ENCODE data around the gene HLA-DPB1.
A peak's percentile ranks its signal among the peaks of the same experiment; 100 is the strongest.
"Not testable (repeated sequence)": the region's sequence is repeated elsewhere in the genome, so short reads cannot be mapped to it uniquely, and the experiment has no call there.

The HLA-DPB1 gene

DNA sequence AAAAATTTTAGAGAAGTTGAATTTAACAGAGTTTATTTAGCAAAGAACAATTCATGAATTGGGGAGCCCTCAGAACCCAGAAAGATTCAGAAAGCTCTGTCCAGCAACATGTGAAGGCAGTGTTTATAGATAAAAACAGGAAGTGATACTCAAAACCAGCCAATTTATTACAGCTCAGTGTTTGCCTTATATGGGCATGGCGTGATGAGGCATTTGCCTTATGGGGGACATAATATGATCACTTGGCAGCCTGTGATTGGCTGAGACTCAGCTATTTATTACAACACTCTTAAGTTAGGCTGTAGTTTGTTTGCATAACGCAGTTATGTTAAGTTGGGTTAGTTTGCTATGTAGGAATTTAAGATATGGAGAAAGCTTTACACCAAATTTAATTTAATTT is 13.8 kb upstream of the HLA-DPB1 start:
- Mint-ChIP-seq H3K27me3 (no peaks in the 10 kb centered on the region), H3K9me3 (peaks cover 15% of the 10 kb centered on the region), H3K27ac (peak overlapping the region; percentile 75), H3K4me3 (no peak overlapping the region), H3K36me3 (ENCODE audit: low read depth) (peaks cover 43% of the 10 kb centered on the region), H3K4me1 (ENCODE audit: low read depth) (peaks cover 55% of the 10 kb centered on the region)
- intact Hi-C loops (cut with micrococcal nuclease), result no loop called here

DNA sequence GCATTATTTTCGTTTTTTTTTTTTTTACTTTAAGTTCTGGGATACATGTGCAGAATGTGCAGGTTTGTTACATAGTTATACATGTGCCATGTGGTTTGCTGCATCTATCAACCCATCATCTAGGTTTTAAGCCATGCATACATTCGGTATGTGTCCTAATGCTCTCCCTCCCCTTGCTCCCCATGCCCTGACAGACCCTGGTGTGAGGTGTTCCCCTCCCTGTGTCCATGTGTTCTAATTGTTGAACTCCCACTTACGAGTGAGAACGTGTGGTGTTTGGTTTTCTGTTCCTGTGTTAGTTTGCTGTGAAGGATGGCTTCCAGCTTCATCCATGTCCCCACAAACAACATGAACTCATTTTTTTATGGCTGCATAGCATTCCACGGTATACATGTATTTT is 12.4 kb upstream of the HLA-DPB1 start:
- H3K4me3 Mint-ChIP-seq; H3K27me3 Mint-ChIP-seq; intact Hi-C loops (cut with micrococcal nuclease): not testable (repeated sequence)
- H3K27ac Mint-ChIP-seq, result peak overlapping the region; percentile 79
- peaks cover 12% of the 10 kb centered on the region for H3K9me3 Mint-ChIP-seq
- H3K36me3 Mint-ChIP-seq (ENCODE audit: low read depth), result peaks cover 58% of the 10 kb centered on the region
- H3K4me1 Mint-ChIP-seq (ENCODE audit: low read depth), result peaks cover 55% of the 10 kb centered on the region

DNA sequence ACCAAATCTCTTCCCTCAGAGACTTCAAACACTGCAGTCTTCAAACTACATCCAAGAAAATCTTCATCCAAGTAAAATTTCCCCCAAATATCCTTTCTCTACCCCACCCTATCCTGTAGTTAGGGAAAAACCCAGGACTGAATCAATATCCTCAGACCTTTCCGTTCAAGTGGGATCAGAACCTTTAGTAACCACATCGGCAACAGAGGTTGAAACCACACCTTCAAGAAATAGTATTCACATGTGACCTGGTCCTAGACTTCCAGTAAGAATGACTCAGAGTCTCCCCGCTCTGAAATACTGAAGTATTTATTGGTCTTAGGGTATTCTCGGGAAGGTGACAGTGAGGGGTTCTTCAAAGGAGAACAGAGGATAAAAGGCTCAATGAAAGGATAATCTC is 11.1 kb upstream of the HLA-DPB1 start:
- H3K9me3 Mint-ChIP-seq, result peaks cover 8% of the 10 kb centered on the region
- peaks cover 65% of the 10 kb centered on the region for H3K4me1 Mint-ChIP-seq (ENCODE audit: low read depth)
- H3K36me3 Mint-ChIP-seq (ENCODE audit: low read depth), result peaks cover 71% of the 10 kb centered on the region

DNA sequence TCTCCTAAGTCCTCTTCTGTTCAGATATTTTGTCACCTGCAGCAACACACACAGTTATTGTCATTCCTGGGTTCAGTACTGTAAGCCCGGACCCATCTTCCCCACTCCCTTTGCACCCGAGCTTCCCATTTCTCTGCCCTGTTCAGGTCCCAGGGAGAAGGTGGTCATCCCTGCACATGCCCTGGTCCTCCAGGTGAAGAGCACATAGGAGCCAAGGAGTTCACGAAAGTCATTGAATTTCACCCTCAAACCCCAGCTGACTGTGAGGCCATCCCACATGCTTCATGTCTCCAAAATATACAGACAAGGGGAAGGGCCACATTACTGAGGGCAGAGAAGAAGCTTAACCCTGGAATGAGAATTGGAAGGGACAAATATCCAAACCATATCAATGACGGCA is 10.5 kb upstream of the HLA-DPB1 start:
- Mint-ChIP-seq H3K27me3 (no peaks in the 10 kb centered on the region), H3K27ac (peak overlapping the region; percentile 79), H3K4me3 (no peak overlapping the region), H3K4me1 (ENCODE audit: low read depth) (peaks cover 69% of the 10 kb centered on the region), H3K9me3 (peaks cover 8% of the 10 kb centered on the region), H3K36me3 (ENCODE audit: low read depth) (peaks cover 77% of the 10 kb centered on the region)
- intact Hi-C loops (cut with micrococcal nuclease), result no loop called here

More for the DNA sequence above, 11.1 kb upstream of the HLA-DPB1 start:
- Mint-ChIP-seq H3K27me3 (no peaks in the 10 kb centered on the region), H3K4me3 (no peak overlapping the region), H3K27ac (peak overlapping the region; percentile 79)
- intact Hi-C loops (cut with micrococcal nuclease), result no loop called here

DNA sequence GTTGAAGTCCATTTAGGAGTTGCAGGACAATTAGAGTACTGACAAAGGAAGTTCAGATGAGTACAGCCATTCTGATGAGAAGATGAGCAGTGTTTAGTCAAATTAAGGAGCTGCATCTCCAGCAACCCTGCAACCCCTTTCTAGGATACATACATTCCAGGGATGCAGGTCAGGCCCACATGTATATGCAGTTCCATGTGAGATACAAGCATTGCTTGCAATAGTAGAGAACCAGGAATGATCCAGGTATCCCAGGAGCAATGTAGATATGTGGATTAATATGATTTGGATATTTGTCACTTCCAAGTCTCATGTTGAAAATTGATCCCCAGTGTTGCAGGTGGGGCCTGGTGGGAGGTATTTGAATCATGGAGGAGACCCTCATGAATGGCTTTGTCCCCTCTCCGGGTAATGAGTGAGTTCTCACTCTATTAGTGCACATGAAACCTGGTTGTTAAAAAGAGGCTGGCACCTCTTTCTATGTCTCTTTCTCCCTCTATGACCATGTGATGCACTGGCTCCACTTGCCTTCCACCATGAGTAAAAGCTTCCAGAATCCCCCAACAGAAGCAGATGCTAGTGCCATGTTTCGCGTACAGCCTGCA is 8.8 kb upstream of the HLA-DPB1 start:
- Mint-ChIP-seq H3K27ac (peak overlapping the region; percentile 97), H3K9me3 (peaks cover 4% of the 10 kb centered on the region), H3K4me3 (peak overlapping the region; percentile 65), H3K36me3 (ENCODE audit: low read depth) (peaks cover 91% of the 10 kb centered on the region), H3K27me3 (no peaks in the 10 kb centered on the region), H3K4me1 (ENCODE audit: low read depth) (peaks cover 67% of the 10 kb centered on the region)
- intact Hi-C loops (cut with micrococcal nuclease), result no loop called here

DNA sequence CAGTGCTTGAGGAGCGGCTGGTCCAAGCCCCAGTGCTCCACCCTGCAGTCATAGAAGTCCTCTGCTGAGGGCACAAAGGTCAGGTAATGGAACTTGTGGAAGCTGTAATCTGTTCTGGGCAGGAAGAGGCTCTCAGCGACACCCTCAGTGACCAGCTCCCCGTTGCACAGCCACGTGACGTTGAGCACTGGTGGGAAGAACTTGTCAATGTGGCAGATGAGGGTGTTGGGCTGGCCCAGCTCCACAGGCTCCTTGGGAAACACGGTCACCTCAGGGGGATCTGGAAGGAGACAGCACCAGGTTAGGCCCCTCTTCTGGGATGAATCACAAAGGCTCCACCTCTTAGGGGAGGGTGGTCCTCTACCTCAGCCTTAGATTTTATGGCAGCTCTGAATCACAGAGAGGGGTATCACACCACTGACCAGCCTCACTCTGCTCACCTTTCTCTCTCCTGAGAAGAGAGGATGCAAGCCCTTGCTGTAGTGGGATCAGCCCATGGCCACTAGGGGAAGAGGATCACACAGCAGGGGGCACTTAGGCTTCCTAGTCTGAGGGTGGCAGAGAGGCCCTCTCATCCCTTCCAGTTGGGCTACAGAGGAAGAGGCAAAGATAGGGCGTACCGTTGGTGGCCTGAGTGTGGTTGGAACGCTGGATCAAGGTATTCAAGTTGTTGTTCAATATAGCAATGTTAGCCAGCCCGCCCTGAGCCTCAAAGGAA is 6.6 kb upstream of the HLA-DPB1 start:
- H3K27me3 Mint-ChIP-seq, result no peaks in the 10 kb centered on the region
- intact Hi-C loops (cut with micrococcal nuclease), result no loop called here
- H3K27ac Mint-ChIP-seq, result peak overlapping the region; percentile 97
- H3K9me3 Mint-ChIP-seq, result no peaks in the 10 kb centered on the region
- peak overlapping the region; percentile 95 for H3K4me3 Mint-ChIP-seq
- H3K4me1 Mint-ChIP-seq (ENCODE audit: low read depth), result peaks cover 55% of the 10 kb centered on the region
- H3K36me3 Mint-ChIP-seq (ENCODE audit: low read depth), result peaks cover 96% of the 10 kb centered on the region

DNA sequence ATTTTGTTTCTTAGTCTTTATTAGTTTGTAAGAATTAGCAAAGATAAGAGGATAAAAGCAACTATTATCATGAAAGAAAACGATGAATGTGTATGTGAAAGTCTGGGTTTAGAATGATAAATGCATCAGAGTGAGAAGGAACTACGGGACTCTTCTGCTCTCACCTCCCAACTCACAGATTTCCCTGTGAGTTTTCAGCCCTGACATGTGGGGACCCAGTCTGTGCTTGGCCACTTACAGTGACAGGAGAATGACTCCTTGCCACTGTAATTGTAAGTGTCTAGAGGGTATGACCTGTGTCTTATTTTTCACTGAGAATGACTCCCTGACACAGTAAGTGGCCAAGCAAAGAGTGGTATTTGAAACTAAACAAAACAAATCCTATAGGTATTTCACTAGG is 4.9 kb upstream of the HLA-DPB1 start:
- Mint-ChIP-seq H3K36me3 (ENCODE audit: low read depth) (peaks cover 81% of the 10 kb centered on the region), H3K27ac (peak overlapping the region; percentile 97), H3K9me3 (no peaks in the 10 kb centered on the region), H3K4me1 (ENCODE audit: low read depth) (peaks cover 49% of the 10 kb centered on the region), H3K4me3 (peak overlapping the region; percentile 95), H3K27me3 (no peaks in the 10 kb centered on the region)
- intact Hi-C loops (cut with micrococcal nuclease), result loop anchor here (1.0 kb wide), 1 partner anchor 56 kb away; no protein-coding TSS in a partner anchor

DNA sequence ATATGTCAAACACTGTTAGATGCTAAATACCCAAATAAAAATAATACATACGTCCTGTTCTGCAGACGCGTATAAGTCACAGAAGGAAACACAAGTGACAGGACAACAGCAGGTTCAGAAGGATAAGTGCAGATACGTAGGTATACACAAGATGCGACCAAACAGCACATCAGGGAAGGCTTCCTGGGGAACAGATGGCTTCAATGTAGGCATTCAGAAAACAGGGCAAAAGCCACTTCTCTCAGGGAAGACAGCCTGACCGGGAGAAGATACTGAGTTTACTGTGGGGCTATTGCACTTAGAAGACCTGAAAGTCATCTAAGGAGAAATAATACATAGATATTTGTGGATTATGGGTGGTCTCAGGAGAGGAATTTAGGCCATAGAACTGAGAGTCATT is 4.2 kb upstream of the HLA-DPB1 start:
- Mint-ChIP-seq H3K27me3 (no peaks in the 10 kb centered on the region), H3K27ac (peak overlapping the region; percentile 97), H3K36me3 (ENCODE audit: low read depth) (peaks cover 81% of the 10 kb centered on the region), H3K9me3 (no peaks in the 10 kb centered on the region), H3K4me1 (ENCODE audit: low read depth) (peaks cover 42% of the 10 kb centered on the region), H3K4me3 (peak overlapping the region; percentile 95)
- intact Hi-C loops (cut with micrococcal nuclease), result loop anchor here (1.0 kb wide), 1 partner anchor 56 kb away; no protein-coding TSS in a partner anchor

DNA sequence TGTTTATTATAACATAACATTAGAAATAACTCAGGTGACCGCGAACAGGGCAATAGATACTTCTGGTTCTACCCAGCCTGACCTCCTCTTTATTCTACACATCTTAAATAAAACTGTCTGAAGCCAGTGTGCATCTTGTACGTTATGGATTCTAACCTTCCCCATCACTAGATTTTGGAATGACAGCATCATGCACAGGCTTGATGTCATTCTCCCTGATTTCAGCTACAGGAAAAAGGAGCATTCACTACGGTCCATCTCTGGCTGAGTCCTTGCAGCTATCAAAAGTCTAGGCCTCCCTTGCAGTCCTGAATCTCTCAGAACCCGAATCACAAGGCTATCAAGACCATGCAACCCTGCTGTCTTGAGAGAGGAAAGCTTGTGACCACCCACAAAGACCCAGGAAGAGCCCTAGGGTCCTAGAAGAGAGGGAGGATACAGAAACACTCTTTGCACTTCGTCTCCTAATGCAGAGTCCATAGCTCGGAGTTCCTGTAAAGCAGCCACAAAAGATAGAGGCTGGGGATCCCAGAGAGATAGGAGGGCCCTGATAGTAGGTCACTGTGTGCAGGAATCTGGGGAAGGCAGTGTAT is 3.2 kb upstream of the HLA-DPB1 start:
- Mint-ChIP-seq H3K27ac (peak overlapping the region; percentile 97), H3K27me3 (no peaks in the 10 kb centered on the region), H3K9me3 (no peaks in the 10 kb centered on the region), H3K4me3 (peak overlapping the region; percentile 95), H3K36me3 (ENCODE audit: low read depth) (peaks cover 81% of the 10 kb centered on the region), H3K4me1 (ENCODE audit: low read depth) (peaks cover 35% of the 10 kb centered on the region)
- intact Hi-C loops (cut with micrococcal nuclease), result loop anchor here (2.0 kb wide), 1 partner anchor 44 kb away; no protein-coding TSS in a partner anchor

DNA sequence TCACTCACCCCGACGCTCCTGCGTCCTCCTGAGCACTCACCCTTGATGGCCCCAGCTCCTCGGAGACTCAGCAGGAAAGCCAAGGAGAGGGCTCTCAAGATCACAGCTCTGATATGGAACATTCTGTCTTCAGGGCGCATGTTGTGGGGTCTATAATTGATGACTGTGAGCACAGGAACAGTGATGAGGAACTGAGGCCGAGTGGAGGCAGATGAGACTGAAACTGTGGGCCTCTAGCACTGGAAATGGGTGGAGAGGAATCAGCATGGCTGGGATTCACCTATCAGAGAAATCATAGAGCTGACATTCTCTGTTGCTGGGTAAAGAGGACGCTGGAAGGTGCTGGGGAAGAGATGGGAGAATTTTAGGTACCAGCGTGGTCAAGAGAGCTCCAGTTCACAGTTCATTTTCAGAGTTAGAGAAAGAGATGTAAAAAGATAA is 2.3 kb upstream of the HLA-DPB1 start, which contains the start of gene HLA-DPA1:
HLA-DPA1 (minus strand) TSS at position 219 of the 441 bp plus-strand sequence.
- peaks cover 33% of the 10 kb centered on the region for H3K4me1 Mint-ChIP-seq (ENCODE audit: low read depth)

DNA sequence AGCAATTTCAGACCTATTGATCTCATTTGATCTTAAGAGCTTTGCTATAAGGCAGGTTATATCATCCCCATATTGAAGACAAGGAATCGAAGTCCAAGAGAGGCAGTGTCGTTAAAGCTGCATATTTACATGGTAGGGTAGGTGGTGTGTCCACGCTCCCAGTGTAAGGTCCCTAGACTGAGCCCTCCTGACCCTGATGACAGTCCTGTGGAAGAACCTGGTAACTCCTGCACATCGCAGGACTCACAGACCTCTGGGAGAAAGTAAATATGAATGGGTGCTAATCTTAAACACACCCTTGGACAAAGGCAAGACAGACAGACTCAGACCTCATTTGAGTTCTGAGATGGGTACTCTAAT is 602 bp upstream of the HLA-DPB1 start:
- Mint-ChIP-seq H3K36me3 (ENCODE audit: low read depth) (peaks cover 81% of the 10 kb centered on the region), H3K27me3 (no peaks in the 10 kb centered on the region), H3K9me3 (no peaks in the 10 kb centered on the region), H3K4me1 (ENCODE audit: low read depth) (peaks cover 34% of the 10 kb centered on the region), H3K4me3 (peak overlapping the region; percentile 92), H3K27ac (peak overlapping the region; percentile 89)
- intact Hi-C loops (cut with micrococcal nuclease), result loop anchor here (1.0 kb wide), 1 partner anchor 56 kb away; no protein-coding TSS in a partner anchor

More for the DNA sequence above, 2.3 kb upstream of the HLA-DPB1 start, which contains the start of gene HLA-DPA1:
- Mint-ChIP-seq H3K9me3 (no peaks in the 10 kb centered on the region), H3K27me3 (no peaks in the 10 kb centered on the region), H3K36me3 (ENCODE audit: low read depth) (peaks cover 81% of the 10 kb centered on the region), H3K4me3 (peak within 1 kb of the TSS; percentile 95), H3K27ac (peak within 1 kb of the TSS; percentile 97)
- intact Hi-C loops (cut with micrococcal nuclease), result loop anchor here (2.0 kb wide), 1 partner anchor 45 kb away; no protein-coding TSS in a partner anchor

DNA sequence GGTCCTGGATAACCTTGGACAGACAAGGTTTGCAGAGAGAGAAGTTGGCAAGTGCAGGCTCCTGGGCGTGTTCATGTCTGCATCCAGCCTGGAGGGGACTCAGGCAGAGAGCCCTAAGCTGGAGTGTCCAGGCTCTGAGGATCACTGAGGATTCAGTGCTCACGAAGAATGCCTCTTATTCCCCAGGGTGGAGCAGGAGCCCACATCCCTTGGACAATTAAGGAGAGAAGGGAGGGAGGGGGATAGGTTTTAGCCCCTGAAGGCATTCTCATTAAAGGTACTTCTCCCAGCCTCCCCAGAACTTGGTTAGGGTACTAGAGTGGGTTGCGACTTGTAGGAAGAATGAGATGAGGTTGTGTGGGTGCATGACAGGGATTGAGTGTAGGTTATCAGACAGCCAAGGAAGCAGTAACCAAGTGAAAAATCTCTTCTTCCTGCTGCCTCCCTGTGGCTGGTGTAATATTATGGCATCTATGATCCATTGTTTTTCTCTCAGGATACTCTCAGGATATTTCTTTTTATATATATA is 680 bp downstream of the HLA-DPB1 start:
- intact Hi-C loops (cut with micrococcal nuclease), result no loop called here
- Mint-ChIP-seq H3K9me3 (no peaks in the 10 kb centered on the region), H3K4me1 (ENCODE audit: low read depth) (peaks cover 47% of the 10 kb centered on the region), H3K27me3 (no peaks in the 10 kb centered on the region), H3K36me3 (ENCODE audit: low read depth) (peaks cover 81% of the 10 kb centered on the region), H3K27ac (peak overlapping the region; percentile 89), H3K4me3 (peak overlapping the region; percentile 92)

DNA sequence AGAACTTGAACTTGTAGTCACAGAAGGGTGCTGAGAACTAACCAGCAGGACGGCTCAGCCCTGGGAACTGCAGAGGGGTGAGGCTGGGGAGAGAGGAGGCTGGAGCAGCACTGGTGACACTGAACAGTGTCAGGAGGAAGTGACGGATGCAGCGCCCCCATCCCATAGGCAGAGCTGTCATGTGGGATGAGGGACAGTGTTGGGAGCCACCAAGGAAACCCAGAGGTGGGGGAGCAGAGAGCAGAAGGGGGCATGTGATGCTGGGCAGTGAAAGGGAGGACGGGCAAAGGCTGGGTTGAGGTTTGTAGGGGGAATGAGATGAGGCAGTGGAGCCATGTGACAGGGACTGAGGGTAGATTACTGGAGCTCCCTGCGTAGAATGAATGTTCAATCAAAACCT is 2.1 kb downstream of the HLA-DPB1 start:
- H3K4me3 Mint-ChIP-seq, result peak overlapping the region; percentile 81
- H3K4me1 Mint-ChIP-seq (ENCODE audit: low read depth), result peaks cover 61% of the 10 kb centered on the region
- peaks cover 81% of the 10 kb centered on the region for H3K36me3 Mint-ChIP-seq (ENCODE audit: low read depth)
- peak overlapping the region; percentile 89 for H3K27ac Mint-ChIP-seq
- no peaks in the 10 kb centered on the region for H3K9me3 Mint-ChIP-seq
- intact Hi-C loops (cut with micrococcal nuclease), result no loop called here
- H3K27me3 Mint-ChIP-seq, result no peaks in the 10 kb centered on the region

DNA sequence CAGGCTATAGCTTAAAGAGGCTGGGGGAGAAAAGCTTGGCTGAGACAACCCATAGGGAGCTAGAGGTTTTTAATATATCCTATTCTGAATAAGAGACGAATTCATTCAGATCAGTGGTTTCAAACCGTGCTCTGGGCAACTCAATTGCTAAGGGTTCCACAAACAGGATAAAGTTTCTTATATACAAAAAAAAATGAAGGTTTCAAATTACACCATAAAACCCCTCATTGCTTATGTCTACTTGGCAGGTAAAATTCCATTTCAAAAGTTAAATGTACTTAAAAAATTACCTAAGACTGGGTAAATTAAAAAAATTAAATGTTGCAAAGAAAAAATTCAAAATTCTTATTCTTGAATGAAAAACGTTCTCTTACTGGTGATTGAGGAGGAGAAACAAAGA is 2.7 kb downstream of the HLA-DPB1 start:
- H3K36me3 Mint-ChIP-seq (ENCODE audit: low read depth), result peaks cover 81% of the 10 kb centered on the region
- H3K4me1 Mint-ChIP-seq (ENCODE audit: low read depth), result peaks cover 66% of the 10 kb centered on the region
- H3K4me3 Mint-ChIP-seq, result peak overlapping the region; percentile 81
- intact Hi-C loops (cut with micrococcal nuclease), result no loop called here
- H3K27me3 Mint-ChIP-seq, result no peaks in the 10 kb centered on the region
- H3K27ac Mint-ChIP-seq, result peak overlapping the region; percentile 89
- no peaks in the 10 kb centered on the region for H3K9me3 Mint-ChIP-seq
